ENCODE data around the gene INPP5E. TPM values are rescaled to one million over a fixed set of nuclear protein-coding genes. Genes with fewer than 3 reads are reported as not detected.
A peak's percentile ranks its signal among the peaks of the same experiment; 100 is the strongest.

The INPP5E gene
- total RNA-seq, 8 experiments from 2014 or later = 4.5 to 11.1 (median 8.6) TPM

DNA sequence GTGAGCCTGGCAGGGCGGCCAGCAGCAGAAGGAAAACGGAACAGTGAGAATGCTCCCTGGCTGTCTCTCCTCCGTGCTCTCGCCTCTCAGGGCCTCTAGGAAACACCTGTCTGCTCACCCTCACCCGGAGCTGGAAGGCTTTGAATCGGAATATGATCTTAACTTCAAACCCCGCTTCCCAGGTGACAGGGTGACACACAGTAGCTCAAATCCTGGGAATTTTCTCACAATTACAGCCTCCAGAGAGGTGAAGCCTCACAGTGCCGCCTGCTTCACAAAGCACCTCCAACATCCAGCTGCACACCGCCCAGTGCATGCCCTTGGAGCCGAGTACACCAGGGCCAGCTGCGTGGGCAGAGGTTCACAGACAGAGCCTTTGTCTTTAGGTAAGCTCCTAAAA is 30.7 kb upstream of the INPP5E start:
- Histone ChIP-seq H3K27ac (no peak overlapping the region), H3K4me1 (replicated peaks in 1 of 2) (no peaks in the 10 kb centered on the region), H3K4me3 (no peak overlapping the region)
- ATAC-seq (replicated peaks in 6 of 8) = no peak
- in situ Hi-C loops (cut with MboI; ENCODE audit: low pct_unique_long_range_greater_than_20kb in 2 of 9, low sequenced_read_pairs in 9 of 9, unreplicated experiment in 9 of 9) = no loop called here
- 72 to 100% (median 100%) methylated on average over 1 to 9 of the region's 11 CpGs; no CpG with 5 or more reads in 1 of the 10 experiments for WGBS, 10 experiments

DNA sequence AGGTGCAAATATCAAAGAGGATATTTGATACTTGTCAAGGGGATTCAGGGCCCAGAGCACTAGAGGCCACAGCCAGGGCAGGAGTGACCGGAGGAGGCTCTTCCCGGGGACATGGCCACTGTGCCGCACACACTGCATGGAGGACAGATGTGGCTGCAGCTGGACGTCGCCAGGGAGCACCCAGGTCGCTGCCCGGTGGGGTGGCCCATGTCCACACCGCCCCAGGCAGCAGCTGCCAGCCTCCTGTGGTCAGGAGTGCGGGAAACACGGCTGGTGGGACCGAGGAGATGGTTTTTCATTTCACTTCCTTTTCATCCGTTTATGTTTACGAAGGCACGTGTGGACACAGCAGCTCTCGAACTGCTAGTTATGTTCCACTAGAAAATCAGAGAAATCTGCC is 28.1 kb upstream of the INPP5E start:
- no peak for ATAC-seq (replicated peaks in 6 of 8)
- 77 to 100% (median 93%) methylated on average over 2 to 9 of the region's 15 CpGs; no CpG with 5 or more reads in 3 of the 10 experiments for WGBS, 10 experiments
- no peaks in the 10 kb centered on the region for H3K4me1 ChIP-seq (replicated peaks in 1 of 2)
- H3K4me3 ChIP-seq = no peak overlapping the region
- in situ Hi-C loops (cut with MboI; ENCODE audit: low pct_unique_long_range_greater_than_20kb in 2 of 9, low sequenced_read_pairs in 9 of 9, unreplicated experiment in 9 of 9) = no loop called here
- no peak overlapping the region for H3K27ac ChIP-seq

GRCh38 chr9:136466155-136466541 is 26.5 kb upstream of the INPP5E start:
- in situ Hi-C loops (cut with MboI; ENCODE audit: low pct_unique_long_range_greater_than_20kb in 2 of 9, low sequenced_read_pairs in 9 of 9, unreplicated experiment in 9 of 9) = no loop called here
- no peaks in the 10 kb centered on the region for H3K4me1 ChIP-seq (replicated peaks in 1 of 2)
- H3K4me3 ChIP-seq = no peak overlapping the region
- ATAC-seq (replicated peaks in 6 of 8) = peak in 3 of 8 experiments; percentile 18 to 31 (median 25)
- H3K27ac ChIP-seq = no peak overlapping the region
- WGBS, 10 experiments = 93 to 96% (median 94%) methylated on average over 3 to 27 of the region's 30 CpGs; no CpG with 5 or more reads in 6 of the 10 experiments

- whole genome bisulfite sequencing, 10 experiments = 81 to 100% (median 94%) methylated on average over 1 to 20 of the region's 27 CpGs; no CpG with 5 or more reads in 3 of the 10 experiments
- peak in 2 of 8 experiments; percentile 10 to 28 for ATAC-seq (replicated peaks in 6 of 8)
- H3K27ac ChIP-seq = no peak overlapping the region
These were observed 26.0 kb upstream of the INPP5E start for GRCh38 chr9:136465500-136466154.

DNA sequence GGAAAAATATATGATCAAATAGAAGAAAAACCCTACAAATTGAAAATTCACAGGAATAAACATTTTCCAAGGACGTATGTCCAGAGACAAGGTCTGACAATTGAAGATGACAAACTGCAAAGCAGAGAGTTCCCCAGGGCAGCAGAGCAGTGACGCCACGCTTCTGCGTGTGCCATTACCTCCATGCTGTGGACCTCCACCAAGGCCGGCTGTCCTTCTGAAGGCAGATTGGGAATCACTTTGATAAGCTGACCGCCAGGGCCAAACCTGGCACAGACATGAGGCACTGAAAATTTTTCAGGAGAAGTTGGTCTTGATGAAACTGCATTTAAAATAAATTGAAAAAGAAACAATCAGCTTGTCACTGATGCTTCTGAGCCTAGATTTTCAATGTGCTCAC is 24.6 kb upstream of the INPP5E start:
- WGBS, 10 experiments = 80 to 100% (median 95%) methylated on average over 1 to 6 of the region's 6 CpGs; no CpG with 5 or more reads in 1 of the 10 experiments
- in situ Hi-C loops (cut with MboI; ENCODE audit: low pct_unique_long_range_greater_than_20kb in 2 of 9, low sequenced_read_pairs in 9 of 9, unreplicated experiment in 9 of 9) = no loop called here
- no peak overlapping the region for H3K4me3 ChIP-seq
- no peaks in the 10 kb centered on the region for H3K4me1 ChIP-seq (replicated peaks in 1 of 2)
- no peak for ATAC-seq (replicated peaks in 6 of 8)
- no peak overlapping the region for H3K27ac ChIP-seq

More at GRCh38 chr9:136465500-136466154, 26.0 kb upstream of the INPP5E start:
- Histone ChIP-seq H3K4me1 (replicated peaks in 1 of 2) (no peaks in the 10 kb centered on the region), H3K4me3 (no peak overlapping the region)
- in situ Hi-C loops (cut with MboI; ENCODE audit: low pct_unique_long_range_greater_than_20kb in 2 of 9, low sequenced_read_pairs in 9 of 9, unreplicated experiment in 9 of 9) = no loop called here

GRCh38 chr9:136463578-136463977 is 23.9 kb upstream of the INPP5E start:
- H3K27ac ChIP-seq = no peak overlapping the region
- ATAC-seq (replicated peaks in 6 of 8) = no peak
- WGBS, 10 experiments = 71 to 100% (median 93%) methylated on average over 2 to 3 of the region's 14 CpGs; no CpG with 5 or more reads in 4 of the 10 experiments
- no peak overlapping the region for H3K4me3 ChIP-seq
- no peaks in the 10 kb centered on the region for H3K4me1 ChIP-seq (replicated peaks in 1 of 2)
- in situ Hi-C loops (cut with MboI; ENCODE audit: low pct_unique_long_range_greater_than_20kb in 2 of 9, low sequenced_read_pairs in 9 of 9, unreplicated experiment in 9 of 9) = no loop called here

DNA sequence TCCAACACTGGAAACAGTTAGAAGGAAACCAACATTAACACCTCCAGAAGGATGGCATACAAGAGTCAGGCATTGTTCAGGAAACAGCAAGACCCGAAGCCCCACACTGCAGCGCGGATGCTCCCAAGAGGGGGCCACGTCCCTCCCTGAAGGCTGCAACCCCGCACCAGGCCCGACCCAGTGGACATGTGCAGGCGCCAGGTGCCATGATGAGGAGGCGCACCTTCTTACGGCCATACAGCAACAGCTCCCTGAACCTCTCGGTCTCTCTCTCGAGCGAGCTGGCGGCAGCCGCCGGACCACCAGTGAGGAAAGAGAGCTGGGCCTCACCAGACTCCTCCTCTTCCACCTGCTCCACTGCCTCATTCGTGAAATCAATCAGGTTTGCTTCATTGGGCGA is 23.0 kb upstream of the INPP5E start:
- in situ Hi-C loops (cut with MboI; ENCODE audit: low pct_unique_long_range_greater_than_20kb in 2 of 9, low sequenced_read_pairs in 9 of 9, unreplicated experiment in 9 of 9) = no loop called here
- peak in 1 of 8 experiments; percentile 5 for ATAC-seq (replicated peaks in 6 of 8)
- Histone ChIP-seq H3K4me1 (replicated peaks in 1 of 2) (no peaks in the 10 kb centered on the region), H3K4me3 (no peak overlapping the region), H3K27ac (no peak overlapping the region)
- 84 to 100% (median 97%) methylated on average over 1 to 9 of the region's 17 CpGs; no CpG with 5 or more reads in 4 of the 10 experiments for WGBS, 10 experiments

- in situ Hi-C loops (cut with MboI; ENCODE audit: low pct_unique_long_range_greater_than_20kb in 2 of 9, low sequenced_read_pairs in 9 of 9, unreplicated experiment in 9 of 9) = no loop called here
- WGBS, 10 experiments = 90 to 100% (median 96%) methylated on average over 1 to 15 of the region's 23 CpGs; no CpG with 5 or more reads in 3 of the 10 experiments
- H3K4me3 ChIP-seq = no peak overlapping the region
- no peaks in the 10 kb centered on the region for H3K4me1 ChIP-seq (replicated peaks in 1 of 2)
- no peak overlapping the region for H3K27ac ChIP-seq
- no peak for ATAC-seq (replicated peaks in 6 of 8)
These were observed 21.2 kb upstream of the INPP5E start for GRCh38 chr9:136460772-136461325.

- no peak overlapping the region for H3K27ac ChIP-seq
- no peak for ATAC-seq (replicated peaks in 6 of 8)
- WGBS, 10 experiments = 91 to 100% (median 97%) methylated on average over 1 to 11 of the region's 28 CpGs; no CpG with 5 or more reads in 2 of the 10 experiments
- in situ Hi-C loops (cut with MboI; ENCODE audit: low pct_unique_long_range_greater_than_20kb in 2 of 9, low sequenced_read_pairs in 9 of 9, unreplicated experiment in 9 of 9) = no loop called here
- H3K4me1 ChIP-seq (replicated peaks in 1 of 2) = no peaks in the 10 kb centered on the region
- no peak overlapping the region for H3K4me3 ChIP-seq
These were observed 19.8 kb upstream of the INPP5E start for GRCh38 chr9:136459425-136459824.

GRCh38 chr9:136457326-136457725 is 17.7 kb upstream of the INPP5E start:
- 73 to 100% (median 94%) methylated on average over 3 to 10 of the region's 24 CpGs; no CpG with 5 or more reads in 4 of the 10 experiments for WGBS, 10 experiments
- in situ Hi-C loops (cut with MboI; ENCODE audit: low pct_unique_long_range_greater_than_20kb in 2 of 9, low sequenced_read_pairs in 9 of 9, unreplicated experiment in 9 of 9) = no loop called here
- H3K27ac ChIP-seq = no peak overlapping the region
- no peaks in the 10 kb centered on the region for H3K4me1 ChIP-seq (replicated peaks in 1 of 2)
- peak in 1 of 8 experiments; percentile 5 for ATAC-seq (replicated peaks in 6 of 8)
- no peak overlapping the region for H3K4me3 ChIP-seq

DNA sequence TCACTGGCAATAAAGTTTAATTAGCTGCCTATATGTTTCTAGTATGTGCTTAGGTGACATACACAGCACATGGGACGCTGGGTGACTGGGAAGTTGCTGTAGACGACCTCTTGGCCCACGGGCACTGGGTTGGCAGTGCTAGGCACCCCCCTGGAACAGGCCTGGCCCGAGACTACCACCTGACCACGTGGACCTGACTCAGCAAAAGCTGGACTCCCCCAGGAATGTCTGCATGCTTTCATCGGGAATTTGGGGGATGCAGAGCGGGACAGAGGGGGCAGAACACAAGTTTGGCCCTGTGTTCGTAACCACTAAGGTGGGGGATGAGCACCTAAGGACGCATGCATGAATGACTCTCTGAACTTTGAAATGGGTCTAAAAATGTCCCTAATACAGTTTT is 16.6 kb upstream of the INPP5E start:
- WGBS, 10 experiments = 73 to 100% (median 92%) methylated on average over 2 to 9 of the region's 9 CpGs; no CpG with 5 or more reads in 4 of the 10 experiments
- no peak for ATAC-seq (replicated peaks in 6 of 8)
- in situ Hi-C loops (cut with MboI; ENCODE audit: low pct_unique_long_range_greater_than_20kb in 2 of 9, low sequenced_read_pairs in 9 of 9, unreplicated experiment in 9 of 9) = no loop called here
- Histone ChIP-seq H3K27ac (no peak overlapping the region), H3K4me1 (replicated peaks in 1 of 2) (no peaks in the 10 kb centered on the region), H3K4me3 (no peak overlapping the region)

GRCh38 chr9:136455043-136456002 is 15.7 kb upstream of the INPP5E start:
- H3K4me1 ChIP-seq (replicated peaks in 1 of 2) = no peaks in the 10 kb centered on the region

More at GRCh38 chr9:136455043-136456002, 15.7 kb upstream of the INPP5E start:
- WGBS, 10 experiments = 87 to 100% (median 96%) methylated on average over 1 to 27 of the region's 43 CpGs; no CpG with 5 or more reads in 2 of the 10 experiments
- ATAC-seq (replicated peaks in 6 of 8) = peak in 5 of 8 experiments; percentile 11 to 34 (median 25)
- in situ Hi-C loops (cut with MboI; ENCODE audit: low pct_unique_long_range_greater_than_20kb in 2 of 9, low sequenced_read_pairs in 9 of 9, unreplicated experiment in 9 of 9) = no loop called here
- H3K4me3 ChIP-seq = no peak overlapping the region
- no peak overlapping the region for H3K27ac ChIP-seq

Data from motor neuron (in vitro differentiated cells).